HEK293 (cell line): ENCODE measurements around the gene PLCL1.

Source experiments
- CTCF ChIA-PET: fragments of 350-600 bp; formaldehyde crosslinking; extraction: SDS; loops from one replicate; lab custom pipeline; 2021; ENCODE audit warnings: antibody characterized with exemption; lab: Yijun Ruan, JAX
- POLR2A ChIA-PET: fragments of 300-600 bp; formaldehyde crosslinking; extraction: SDS; loops from one replicate; lab custom pipeline; 2020; ENCODE audit warnings: antibody characterized with exemption, inconsistent platforms; lab: Yijun Ruan, JAX
- H3K27ac ChIP-seq: fragments of 200-500 bp; sonication (Bioruptor generic); 2 replicates; pipeline ENCODE4 v1.5.1; 2014; ENCODE audit warnings: low read depth, low read length, control low read depth, inconsistent platforms; ENCODE audit errors: extremely low read depth
- H3K36me3 ChIP-seq, 2 experiments: fragments of 200-500 bp in 1 of 2; sonication (Bioruptor generic) in 1 of 2; 1 replicate in 1 of 2; 2 replicates in 1 of 2; pipeline ENCODE4 v1.5.1; 2014 to 2017; ENCODE audit warnings: inconsistent platforms in 2 of 2, low read length in 2 of 2; ENCODE audit not compliant: control insufficient read depth in 2 of 2, insufficient read depth in 1 of 2
- H3K4me1 ChIP-seq: fragments of 200-500 bp; sonication (Bioruptor generic); 2 replicates; pipeline ENCODE4 v1.5.1; 2014; ENCODE audit warnings: mild to moderate bottlenecking, low read length, inconsistent platforms; ENCODE audit not compliant: control insufficient read depth, insufficient read depth
- H3K4me3 ChIP-seq: 2 replicates; pipeline ENCODE4 v1.5.1; 2011; ENCODE audit warnings: low read depth, mild to moderate bottlenecking, control low read depth, low read length, moderate library complexity
- H3K9me3 ChIP-seq: fragments of 200-500 bp; sonication (Bioruptor generic); 2 replicates; pipeline ENCODE4 v1.5.1; 2014; ENCODE audit warnings: low read depth, low read length, inconsistent platforms; ENCODE audit not compliant: control insufficient read depth, insufficient read depth
- GLIS2 ChIP-seq: fragments of 450-650 bp; formaldehyde crosslinking; IDR thresholded peaks from 2 replicates; pipeline ENCODE4 v1.5.1; 2016; ENCODE audit warnings: missing biosample characterization, missing genetic modification characterization
- KLF8 ChIP-seq: fragments of 450-650 bp; formaldehyde crosslinking; IDR thresholded peaks from 2 replicates; pipeline ENCODE4 v1.5.1; 2016; ENCODE audit warnings: missing biosample characterization, missing genetic modification characterization
- REPIN1 ChIP-seq: fragments of 450-650 bp; formaldehyde crosslinking; IDR thresholded peaks from 2 replicates; pipeline ENCODE4 v1.5.1; 2017; ENCODE audit warnings: missing biosample characterization, missing genetic modification characterization, low read depth
- YY1 ChIP-seq: fragments of 450-650 bp; formaldehyde crosslinking; IDR thresholded peaks from 2 replicates; pipeline ENCODE4 v1.5.1; 2018; ENCODE audit warnings: missing biosample characterization, missing genetic modification characterization
- ZBTB7A ChIP-seq: fragments of 450-650 bp; formaldehyde crosslinking; IDR thresholded peaks from 2 replicates; pipeline ENCODE4 v1.5.1; 2016; ENCODE audit warnings: low read depth, missing biosample characterization, missing genetic modification characterization
- ZEB2 ChIP-seq: fragments of 450-650 bp; formaldehyde crosslinking; IDR thresholded peaks from 2 replicates; pipeline ENCODE4 v1.5.1; 2016; ENCODE audit warnings: missing biosample characterization, missing genetic modification characterization
- ZFP37 ChIP-seq: fragments of 450-650 bp; formaldehyde crosslinking; IDR thresholded peaks from 2 replicates; pipeline ENCODE4 v1.5.1; 2016; ENCODE audit warnings: missing biosample characterization, missing genetic modification characterization
- ZFP69B ChIP-seq: fragments of 450-650 bp; formaldehyde crosslinking; IDR thresholded peaks from 2 replicates; pipeline ENCODE4 v1.5.1; 2016; ENCODE audit warnings: missing biosample characterization, missing genetic modification characterization
- ZNF112 ChIP-seq: fragments of 450-650 bp; formaldehyde crosslinking; IDR thresholded peaks from 2 replicates; pipeline ENCODE4 v1.5.0; 2017; ENCODE audit warnings: missing biosample characterization, missing genetic modification characterization
- ZNF157 ChIP-seq: fragments of 450-650 bp; formaldehyde crosslinking; IDR thresholded peaks from 2 replicates; pipeline ENCODE4 v1.5.1; 2016; ENCODE audit warnings: missing biosample characterization, missing genetic modification characterization
- ZNF302 ChIP-seq: fragments of 450-650 bp; formaldehyde crosslinking; IDR thresholded peaks from 2 replicates; pipeline ENCODE4 v1.5.1; 2016; ENCODE audit warnings: missing biosample characterization, missing genetic modification characterization, low read depth
- ZNF350 ChIP-seq: fragments of 450-650 bp; formaldehyde crosslinking; IDR thresholded peaks from 2 replicates; pipeline ENCODE4 v1.5.0; 2017; ENCODE audit warnings: missing biosample characterization, mild to moderate bottlenecking, missing genetic modification characterization
- ZNF423 ChIP-seq: fragments of 450-650 bp; formaldehyde crosslinking; IDR thresholded peaks from 2 replicates; pipeline ENCODE4 v1.5.1; 2016; ENCODE audit warnings: missing biosample characterization, missing genetic modification characterization
- ZNF521 ChIP-seq: fragments of 450-650 bp; formaldehyde crosslinking; IDR thresholded peaks from 2 replicates; pipeline ENCODE4 v1.5.1; 2017; ENCODE audit warnings: missing biosample characterization, mild to moderate bottlenecking, missing genetic modification characterization
- ZNF558 ChIP-seq: fragments of 450-650 bp; formaldehyde crosslinking; IDR thresholded peaks from 2 replicates; pipeline ENCODE4 v1.5.1; 2016; ENCODE audit warnings: missing biosample characterization, missing genetic modification characterization
- ZNF585B ChIP-seq: fragments of 450-650 bp; formaldehyde crosslinking; IDR thresholded peaks from 2 replicates; pipeline ENCODE4 v1.5.1; 2016; ENCODE audit warnings: missing biosample characterization, missing genetic modification characterization
- ZNF626 ChIP-seq: fragments of 450-650 bp; sonication (Bioruptor Pico); formaldehyde crosslinking; IDR thresholded peaks from 2 replicates; pipeline ENCODE4 v1.5.1; 2018; ENCODE audit warnings: missing biosample characterization, missing genetic modification characterization, inconsistent platforms
- ZNF670 ChIP-seq: fragments of 450-650 bp; formaldehyde crosslinking; IDR thresholded peaks from 2 replicates; pipeline ENCODE4 v1.5.1; 2016; ENCODE audit warnings: missing biosample characterization, missing genetic modification characterization, low read depth
- ZNF677 ChIP-seq: fragments of 450-650 bp; IDR thresholded peaks from 2 replicates; pipeline ENCODE4 v1.5.0; 2018; ENCODE audit warnings: missing biosample characterization, mild to moderate bottlenecking, missing genetic modification characterization, moderate library complexity
- ZNF776 ChIP-seq: fragments of 450-650 bp; formaldehyde crosslinking; IDR thresholded peaks from 2 replicates; pipeline ENCODE4 v1.5.0; 2017; ENCODE audit warnings: missing biosample characterization, missing genetic modification characterization, borderline replicate concordance
- ZNF830 ChIP-seq: fragments of 450-650 bp; IDR thresholded peaks from 2 replicates; pipeline ENCODE4 v1.5.0; 2018; ENCODE audit warnings: missing biosample characterization, missing genetic modification characterization, low read depth, mild to moderate bottlenecking, moderate library complexity
- ZSCAN23 ChIP-seq: fragments of 450-650 bp; formaldehyde crosslinking; IDR thresholded peaks from 2 replicates; pipeline ENCODE4 v1.5.1; 2016; ENCODE audit warnings: missing biosample characterization, missing genetic modification characterization
- TF ChIP-seq, protein P1 (sequence below): fragments of 450-650 bp; formaldehyde crosslinking; IDR thresholded peaks from 2 replicates; pipeline ENCODE4 v1.5.1; 2016; ENCODE audit warnings: missing biosample characterization, missing genetic modification characterization
- TF ChIP-seq, protein P2 (sequence below): fragments of 450-650 bp; formaldehyde crosslinking; IDR thresholded peaks from 2 replicates; pipeline ENCODE4 v1.5.1; 2016; ENCODE audit warnings: missing biosample characterization, missing genetic modification characterization
- TF ChIP-seq, protein P3 (sequence below): fragments of 450-650 bp; formaldehyde crosslinking; IDR thresholded peaks from 2 replicates; pipeline ENCODE4 v1.5.1; 2017; ENCODE audit warnings: missing biosample characterization, missing genetic modification characterization
- TF ChIP-seq, protein P4 (sequence below): fragments of 450-650 bp; formaldehyde crosslinking; IDR thresholded peaks from 2 replicates; pipeline ENCODE4 v1.5.1; 2016; ENCODE audit warnings: missing biosample characterization, missing genetic modification characterization, low read depth

The PLCL1 gene

GRCh38 chr2:197846777-197847176, 42.4 kb downstream of the PLCL1 start (continued):
- TF ChIP-seq, protein P1, sequence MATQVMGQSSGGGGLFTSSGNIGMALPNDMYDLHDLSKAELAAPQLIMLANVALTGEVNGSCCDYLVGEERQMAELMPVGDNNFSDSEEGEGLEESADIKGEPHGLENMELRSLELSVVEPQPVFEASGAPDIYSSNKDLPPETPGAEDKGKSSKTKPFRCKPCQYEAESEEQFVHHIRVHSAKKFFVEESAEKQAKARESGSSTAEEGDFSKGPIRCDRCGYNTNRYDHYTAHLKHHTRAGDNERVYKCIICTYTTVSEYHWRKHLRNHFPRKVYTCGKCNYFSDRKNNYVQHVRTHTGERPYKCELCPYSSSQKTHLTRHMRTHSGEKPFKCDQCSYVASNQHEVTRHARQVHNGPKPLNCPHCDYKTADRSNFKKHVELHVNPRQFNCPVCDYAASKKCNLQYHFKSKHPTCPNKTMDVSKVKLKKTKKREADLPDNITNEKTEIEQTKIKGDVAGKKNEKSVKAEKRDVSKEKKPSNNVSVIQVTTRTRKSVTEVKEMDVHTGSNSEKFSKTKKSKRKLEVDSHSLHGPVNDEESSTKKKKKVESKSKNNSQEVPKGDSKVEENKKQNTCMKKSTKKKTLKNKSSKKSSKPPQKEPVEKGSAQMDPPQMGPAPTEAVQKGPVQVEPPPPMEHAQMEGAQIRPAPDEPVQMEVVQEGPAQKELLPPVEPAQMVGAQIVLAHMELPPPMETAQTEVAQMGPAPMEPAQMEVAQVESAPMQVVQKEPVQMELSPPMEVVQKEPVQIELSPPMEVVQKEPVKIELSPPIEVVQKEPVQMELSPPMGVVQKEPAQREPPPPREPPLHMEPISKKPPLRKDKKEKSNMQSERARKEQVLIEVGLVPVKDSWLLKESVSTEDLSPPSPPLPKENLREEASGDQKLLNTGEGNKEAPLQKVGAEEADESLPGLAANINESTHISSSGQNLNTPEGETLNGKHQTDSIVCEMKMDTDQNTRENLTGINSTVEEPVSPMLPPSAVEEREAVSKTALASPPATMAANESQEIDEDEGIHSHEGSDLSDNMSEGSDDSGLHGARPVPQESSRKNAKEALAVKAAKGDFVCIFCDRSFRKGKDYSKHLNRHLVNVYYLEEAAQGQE (tag by site-specific recombination) = no peak
- TF ChIP-seq ZNF112 (tag by site-specific recombination) (no peak), ZFP37 (tag by site-specific recombination) (no peak), ZNF585B (tag by site-specific recombination) (no peak), ZNF157 (tag by site-specific recombination) (no peak), ZNF558 (tag by site-specific recombination) (no peak)

DNA sequence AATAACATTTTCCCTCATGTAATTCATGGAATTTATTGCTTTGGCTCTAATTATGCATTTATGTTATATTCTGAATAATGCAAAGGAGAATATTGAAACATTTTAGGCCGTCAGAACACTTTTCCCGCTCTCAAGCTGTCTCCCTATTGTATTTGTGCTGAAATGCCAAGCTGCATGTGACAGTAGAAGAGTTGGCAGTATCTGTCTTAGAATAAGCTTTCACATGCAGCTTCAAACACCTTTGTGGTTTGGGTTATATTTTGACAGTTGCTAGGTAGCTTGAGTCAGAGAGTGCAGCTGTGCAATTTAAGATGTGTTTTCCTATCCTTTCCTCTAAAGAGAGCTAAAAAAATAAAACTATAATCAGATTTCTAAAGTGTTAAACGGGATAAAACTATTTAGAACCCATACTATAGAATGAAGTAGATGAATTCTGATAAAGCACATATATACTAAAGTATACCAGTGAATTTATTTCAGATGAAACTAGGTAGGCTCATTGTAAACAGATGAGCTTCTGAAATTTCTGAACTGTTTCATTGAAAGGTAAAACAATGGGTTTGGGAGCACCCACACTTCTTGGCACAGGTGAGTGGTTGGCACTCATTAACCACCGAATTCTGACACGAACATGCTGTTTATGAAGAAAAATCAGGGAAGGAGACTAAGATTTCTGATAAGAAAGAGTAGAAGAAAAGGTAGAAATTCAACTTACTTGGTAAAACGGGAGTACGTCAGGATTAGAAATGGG, 43.4 kb downstream of the PLCL1 start:
- TF ChIP-seq ZNF423 (no peak), ZNF626 (no peak), ZNF521 (tag by site-specific recombination) (no peak), ZNF677 (tag by site-specific recombination) (no peak), ZSCAN23 (tag by site-specific recombination) (no peak), KLF8 (tag by site-specific recombination) (no peak), ZFP69B (tag by site-specific recombination) (no peak), ZNF776 (tag by site-specific recombination) (no peak), ZBTB7A (tag by site-specific recombination) (no peak), REPIN1 (tag by site-specific recombination) (no peak), YY1 (no peak)
- H3K36me3 ChIP-seq = no peaks in the 10 kb centered on the region
- no peak overlapping the region for H3K4me3 ChIP-seq
- no peaks in the 10 kb centered on the region for H3K4me1 ChIP-seq
- CTCF ChIA-PET = interaction anchor here (2.2 kb wide), 1 partner anchor 280 kb away, joined by 6 read pairs; no protein-coding TSS in a partner anchor
- POLR2A ChIA-PET = no interaction called here
- H3K27ac ChIP-seq = no peak overlapping the region
- H3K9me3 ChIP-seq = no peaks in the 10 kb centered on the region

DNA sequence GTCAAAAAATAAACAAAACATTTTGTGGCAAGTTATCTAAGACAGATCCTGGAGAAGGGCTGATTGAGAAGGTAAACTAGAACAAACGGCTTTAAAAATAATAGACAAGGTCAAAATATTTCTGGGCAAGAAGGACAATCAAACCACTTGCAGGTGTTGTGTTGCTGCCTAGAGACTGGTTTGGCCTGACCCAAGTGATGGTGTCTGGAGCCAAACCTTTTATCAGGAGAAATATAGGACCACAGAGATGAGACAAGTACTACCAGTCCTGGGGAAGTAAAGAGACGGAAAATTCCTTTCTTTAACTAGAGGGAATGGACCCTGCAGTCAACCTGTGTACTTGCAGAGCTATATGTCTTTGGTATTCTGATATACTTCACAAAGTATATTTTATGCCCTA, 44.2 kb downstream of the PLCL1 start:
- no peaks in the 10 kb centered on the region for H3K4me1 ChIP-seq
- H3K27ac ChIP-seq = no peak overlapping the region
- ChIA-PET POLR2A (no interaction called here), CTCF (interaction anchor here (2.2 kb wide), 1 partner anchor 279 kb away, joined by 6 read pairs; no protein-coding TSS in a partner anchor)
- no peak overlapping the region for H3K4me3 ChIP-seq
- no peaks in the 10 kb centered on the region for H3K9me3 ChIP-seq
- H3K36me3 ChIP-seq = no peaks in the 10 kb centered on the region
- TF ChIP-seq YY1 (no peak), ZNF350 (tag by site-specific recombination) (no peak), ZNF302 (tag by site-specific recombination) (no peak), ZNF830 (tag by site-specific recombination) (no peak), GLIS2 (tag by site-specific recombination) (no peak), ZNF670 (no peak), ZEB2 (tag by site-specific recombination) (no peak)
- TF ChIP-seq, protein P2, sequence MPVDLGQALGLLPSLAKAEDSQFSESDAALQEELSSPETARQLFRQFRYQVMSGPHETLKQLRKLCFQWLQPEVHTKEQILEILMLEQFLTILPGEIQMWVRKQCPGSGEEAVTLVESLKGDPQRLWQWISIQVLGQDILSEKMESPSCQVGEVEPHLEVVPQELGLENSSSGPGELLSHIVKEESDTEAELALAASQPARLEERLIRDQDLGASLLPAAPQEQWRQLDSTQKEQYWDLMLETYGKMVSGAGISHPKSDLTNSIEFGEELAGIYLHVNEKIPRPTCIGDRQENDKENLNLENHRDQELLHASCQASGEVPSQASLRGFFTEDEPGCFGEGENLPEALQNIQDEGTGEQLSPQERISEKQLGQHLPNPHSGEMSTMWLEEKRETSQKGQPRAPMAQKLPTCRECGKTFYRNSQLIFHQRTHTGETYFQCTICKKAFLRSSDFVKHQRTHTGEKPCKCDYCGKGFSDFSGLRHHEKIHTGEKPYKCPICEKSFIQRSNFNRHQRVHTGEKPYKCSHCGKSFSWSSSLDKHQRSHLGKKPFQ (tag by site-specific recombination) = no peak
- TF ChIP-seq, protein P3, sequence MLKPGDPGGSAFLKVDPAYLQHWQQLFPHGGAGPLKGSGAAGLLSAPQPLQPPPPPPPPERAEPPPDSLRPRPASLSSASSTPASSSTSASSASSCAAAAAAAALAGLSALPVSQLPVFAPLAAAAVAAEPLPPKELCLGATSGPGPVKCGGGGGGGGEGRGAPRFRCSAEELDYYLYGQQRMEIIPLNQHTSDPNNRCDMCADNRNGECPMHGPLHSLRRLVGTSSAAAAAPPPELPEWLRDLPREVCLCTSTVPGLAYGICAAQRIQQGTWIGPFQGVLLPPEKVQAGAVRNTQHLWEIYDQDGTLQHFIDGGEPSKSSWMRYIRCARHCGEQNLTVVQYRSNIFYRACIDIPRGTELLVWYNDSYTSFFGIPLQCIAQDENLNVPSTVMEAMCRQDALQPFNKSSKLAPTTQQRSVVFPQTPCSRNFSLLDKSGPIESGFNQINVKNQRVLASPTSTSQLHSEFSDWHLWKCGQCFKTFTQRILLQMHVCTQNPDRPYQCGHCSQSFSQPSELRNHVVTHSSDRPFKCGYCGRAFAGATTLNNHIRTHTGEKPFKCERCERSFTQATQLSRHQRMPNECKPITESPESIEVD (tag by site-specific recombination) = no peak
- TF ChIP-seq, protein P4, sequence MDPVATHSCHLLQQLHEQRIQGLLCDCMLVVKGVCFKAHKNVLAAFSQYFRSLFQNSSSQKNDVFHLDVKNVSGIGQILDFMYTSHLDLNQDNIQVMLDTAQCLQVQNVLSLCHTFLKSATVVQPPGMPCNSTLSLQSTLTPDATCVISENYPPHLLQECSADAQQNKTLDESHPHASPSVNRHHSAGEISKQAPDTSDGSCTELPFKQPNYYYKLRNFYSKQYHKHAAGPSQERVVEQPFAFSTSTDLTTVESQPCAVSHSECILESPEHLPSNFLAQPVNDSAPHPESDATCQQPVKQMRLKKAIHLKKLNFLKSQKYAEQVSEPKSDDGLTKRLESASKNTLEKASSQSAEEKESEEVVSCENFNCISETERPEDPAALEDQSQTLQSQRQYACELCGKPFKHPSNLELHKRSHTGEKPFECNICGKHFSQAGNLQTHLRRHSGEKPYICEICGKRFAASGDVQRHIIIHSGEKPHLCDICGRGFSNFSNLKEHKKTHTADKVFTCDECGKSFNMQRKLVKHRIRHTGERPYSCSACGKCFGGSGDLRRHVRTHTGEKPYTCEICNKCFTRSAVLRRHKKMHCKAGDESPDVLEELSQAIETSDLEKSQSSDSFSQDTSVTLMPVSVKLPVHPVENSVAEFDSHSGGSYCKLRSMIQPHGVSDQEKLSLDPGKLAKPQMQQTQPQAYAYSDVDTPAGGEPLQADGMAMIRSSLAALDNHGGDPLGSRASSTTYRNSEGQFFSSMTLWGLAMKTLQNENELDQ (tag by site-specific recombination) = no peak
